Thoracic aorta (tissue), 2 donors: ENCODE measurements around the gene SLC1A5. TPM values are rescaled to one million over a fixed set of nuclear protein-coding genes. Genes with fewer than 3 reads are reported as not detected.

Experiments used
- ATAC-seq: fragments of 150-250 bp; one replicate; pipeline ENCODE4 v1.8.0; 2017; ENCODE audit warnings: low read depth; ENCODE audit not compliant: insufficient number of reproducible peaks, low FRiP score
- DNase-seq: peaks from one replicate; pipeline ENCODE4 v3.0.0-alpha.2; 2020; ENCODE audit warnings: low spot score
- H3K27ac ChIP-seq, 2 donors: fragments of 200-600 bp; sonication (generic); 1 replicate in 1 of 2; 2 replicates in 1 of 2; pipeline ENCODE4 v1.5.1; 2016; ENCODE audit warnings: mild to moderate bottlenecking in 2 of 2, moderate library complexity in 2 of 2
- H3K27me3 ChIP-seq: fragments of 200-600 bp; sonication (generic); replicated peaks from 2 replicates; pipeline ENCODE4 v1.6.0; 2016; ENCODE audit warnings: mild to moderate bottlenecking; ENCODE audit not compliant: insufficient read depth
- H3K36me3 ChIP-seq: fragments of 200-600 bp; sonication (generic); one replicate; pipeline ENCODE4 v1.5.1; 2016
- H3K4me1 ChIP-seq, 2 donors: fragments of 200-600 bp; sonication (generic); 1 replicate in 1 of 2; 2 replicates in 1 of 2; pipeline versions ENCODE4 v1.5.1 to v1.6.0; 2016; ENCODE audit warnings: low read depth in 2 of 2, mild to moderate bottlenecking in 1 of 2; ENCODE audit not compliant: control insufficient read depth in 1 of 2
- H3K4me3 ChIP-seq: fragments of 200-600 bp; sonication (generic); 2 replicates; pipeline ENCODE4 v1.5.1; 2016; ENCODE audit warnings: mild to moderate bottlenecking
- H3K9me3 ChIP-seq: fragments of 200-600 bp; sonication (generic); 2 replicates; pipeline ENCODE4 v1.5.1; 2016
- CTCF ChIP-seq: fragments of 200-600 bp; sonication (generic); IDR thresholded peaks from one replicate; pipeline ENCODE4 v1.5.1; 2019; ENCODE audit warnings: antibody characterized with exemption
- total RNA-seq, 2 donors: library from RNA; depleted of rRNA; stranded (reverse); fragments of >200 nt; gene quantifications; one replicate each; pipeline versions ENCODE4 v1.1.0 to v1.2.3, GENCODE V29; 2016

SLC1A5 gene
- total RNA-seq, 2 donors from 2014 or later: 48.7 to 66.2 TPM

DNA sequence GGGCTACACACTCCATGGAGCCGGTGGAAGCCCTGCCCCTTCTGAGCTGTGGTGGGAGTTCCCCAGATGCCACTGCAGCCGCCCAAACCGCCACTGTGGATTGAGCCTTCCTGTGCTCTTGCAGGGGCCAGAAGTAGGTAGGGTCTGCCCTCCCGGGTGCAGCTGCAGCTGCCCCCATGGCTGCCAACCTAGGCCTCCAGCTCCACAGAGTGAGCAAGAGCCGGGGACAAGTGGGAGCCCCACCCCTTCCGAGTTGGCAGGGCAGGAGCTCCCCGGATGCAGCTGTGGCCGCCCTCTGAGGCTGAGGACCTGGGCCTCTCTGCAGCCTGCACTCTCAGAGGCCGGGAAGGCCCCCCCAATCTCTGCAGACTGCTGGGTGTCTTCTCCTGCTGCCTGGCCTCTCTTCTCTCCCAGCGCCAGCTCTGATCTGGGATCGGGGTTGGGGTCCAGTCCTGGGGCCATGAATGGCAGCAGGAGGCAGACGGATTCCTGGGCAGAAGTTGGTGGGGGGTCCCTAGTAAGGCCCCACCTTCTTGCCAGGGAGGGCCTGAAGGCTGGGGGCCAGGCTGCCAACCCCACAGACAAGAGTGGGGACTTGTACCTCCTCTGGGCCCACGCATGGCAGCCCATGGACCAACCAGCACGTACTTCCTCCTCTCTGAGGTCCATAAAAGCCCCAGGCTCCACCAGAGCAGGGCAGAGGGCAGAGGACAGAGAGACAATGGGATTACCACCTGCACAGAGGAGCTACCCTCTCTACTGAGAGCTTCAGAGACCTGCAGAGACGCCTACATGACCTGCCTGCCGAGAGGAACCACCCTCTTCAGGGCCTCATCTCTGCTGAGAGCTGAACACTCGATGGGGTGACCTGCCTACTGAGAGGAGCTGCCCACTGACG lies 33.4 kb upstream of the SLC1A5 start:
- DNase-seq (no peak), ATAC-seq (no peak)
- TF ChIP-seq CTCF: no peak
- no peak overlapping the region for H3K4me3 ChIP-seq
- no peaks in the 10 kb centered on the region for H3K4me1 ChIP-seq
- H3K36me3 ChIP-seq: no peaks in the 10 kb centered on the region
- H3K9me3 ChIP-seq: no peaks in the 10 kb centered on the region
- no peak overlapping the region for H3K27ac ChIP-seq
- H3K27me3 ChIP-seq: no peaks in the 10 kb centered on the region

DNA sequence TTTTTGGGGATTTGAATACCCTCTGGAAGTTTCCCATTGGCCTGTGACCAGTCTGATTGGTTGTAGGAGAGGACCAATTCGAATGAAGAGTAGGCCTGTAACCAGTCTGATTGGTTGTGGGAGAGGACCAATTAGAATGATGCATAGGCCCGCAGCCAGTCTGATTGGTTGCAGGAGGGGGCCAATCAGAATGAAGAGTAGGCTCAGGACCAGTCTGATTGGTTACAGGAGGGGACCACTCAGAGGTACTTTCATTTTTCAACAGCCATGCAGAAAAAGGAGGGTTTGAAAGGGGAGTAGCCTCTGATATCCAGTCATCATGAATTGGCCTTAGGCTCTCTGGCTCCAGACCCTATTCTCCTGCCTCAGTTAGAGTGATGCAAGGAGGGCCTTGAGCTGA lies 30.4 kb upstream of the SLC1A5 start:
- Histone ChIP-seq H3K36me3 (no peaks in the 10 kb centered on the region), H3K27me3 (no peaks in the 10 kb centered on the region), H3K4me1 (peaks cover 0 to 11% of the 10 kb centered on the region in 2 donors), H3K9me3 (no peaks in the 10 kb centered on the region), H3K4me3 (no peak overlapping the region), H3K27ac (no peak overlapping the region)
- DNase-seq: no peak
- no peak for ATAC-seq
- no peak for TF ChIP-seq CTCF

DNA sequence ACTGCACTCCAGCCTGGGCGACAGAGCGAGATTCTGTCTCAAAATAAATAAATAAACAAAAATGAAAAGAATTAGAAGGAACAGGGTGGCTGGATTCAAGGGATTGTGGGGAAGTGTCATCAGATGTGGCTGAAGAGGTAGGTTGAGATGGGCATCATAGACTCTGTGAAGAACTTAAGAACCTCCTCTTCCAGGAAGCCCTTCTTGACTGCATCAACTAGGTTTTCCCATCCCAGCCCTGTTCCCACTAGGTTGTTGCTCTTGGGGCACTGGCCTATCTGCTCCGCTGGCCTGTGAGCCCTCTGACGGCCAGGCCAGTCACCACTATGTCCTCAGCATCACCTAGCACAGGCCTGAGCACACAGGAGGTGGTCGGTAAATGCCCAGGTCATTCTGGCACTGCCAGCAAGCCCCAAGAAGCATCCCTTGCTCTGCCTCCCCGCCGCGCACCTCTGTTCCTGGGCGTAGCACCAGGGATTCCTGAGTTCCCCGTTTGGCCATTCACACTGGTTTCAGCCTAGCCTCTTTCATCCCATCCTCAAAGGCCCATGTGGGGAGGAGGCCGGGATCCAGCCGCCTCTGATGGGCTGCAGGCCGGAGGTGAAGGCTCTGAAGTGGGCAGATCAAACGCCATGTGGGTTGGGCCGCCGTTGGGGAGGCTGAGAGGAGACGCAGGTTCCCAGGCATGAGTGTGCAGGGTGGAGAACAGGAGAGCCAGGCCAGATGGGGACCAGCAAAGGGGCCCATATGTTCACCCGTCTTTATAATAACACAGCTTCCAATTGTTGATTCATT lies 27.6 kb upstream of the SLC1A5 start:
- H3K27ac ChIP-seq: no peak overlapping the region
- TF ChIP-seq CTCF: no peak
- no peaks in the 10 kb centered on the region for H3K36me3 ChIP-seq
- no peak overlapping the region for H3K4me3 ChIP-seq
- DNase-seq (no peak), ATAC-seq (no peak)
- no peaks in the 10 kb centered on the region for H3K27me3 ChIP-seq
- no peaks in the 10 kb centered on the region for H3K9me3 ChIP-seq
- peaks cover 7 to 23% of the 10 kb centered on the region in 2 donors for H3K4me1 ChIP-seq

DNA sequence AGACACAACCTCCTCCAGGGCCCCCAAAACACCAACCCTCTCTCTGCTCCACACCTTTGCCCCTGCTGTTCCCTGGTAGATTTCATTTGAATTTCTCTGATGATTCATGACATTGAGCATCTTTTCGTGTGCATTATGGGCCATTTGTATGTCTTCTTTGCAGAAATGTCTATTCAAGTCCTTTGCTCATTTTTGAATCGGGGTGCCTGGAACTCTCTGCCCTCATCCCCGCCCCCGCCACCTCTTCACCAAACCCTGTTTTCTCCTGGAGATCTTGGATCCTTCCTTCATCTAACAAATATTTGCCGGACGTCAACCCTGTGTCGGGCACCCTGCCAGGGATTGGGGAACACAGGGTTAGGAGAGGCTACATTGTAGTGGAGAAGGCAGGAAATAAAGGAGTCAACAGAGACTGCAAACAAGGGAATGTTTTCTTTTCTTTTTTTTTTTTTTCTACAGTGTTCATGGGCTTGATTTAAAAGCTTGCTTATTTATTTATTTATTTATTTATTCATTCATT lies 25.5 kb upstream of the SLC1A5 start:
- Histone ChIP-seq H3K4me3 (no peak overlapping the region), H3K36me3 (no peaks in the 10 kb centered on the region), H3K27me3 (no peaks in the 10 kb centered on the region), H3K27ac (peak overlapping the region; percentile 90 to 97), H3K9me3 (no peaks in the 10 kb centered on the region), H3K4me1 (peaks cover 7 to 23% of the 10 kb centered on the region in 2 donors)
- no peak for DNase-seq
- peak; percentile 42 for ATAC-seq
- no peak for TF ChIP-seq CTCF
